HTR-8/SVneo (cell line): ENCODE measurements around the gene KRT2.

Experiments used
- DNase-seq: peaks from one replicate; pipeline ENCODE4 v3.0.0; 2011; ENCODE audit warnings: low spot score, mixed read lengths; ENCODE audit not compliant: insufficient read length
- FAIRE-seq: peaks from 2 replicates; lab custom pipeline; 2011; peaks lifted over from hg19 to GRCh38; lab: Jason Lieb, UNC

KRT2 gene

GRCh38 chr12:52605542-52605941 lies 46.5 kb downstream of the KRT2 start:
- DNase-seq: no peak
- no peak for FAIRE-seq

GRCh38 chr12:52604859-52605258 lies 47.2 kb downstream of the KRT2 start:
- no peak for FAIRE-seq
- DNase-seq: no peak

DNA sequence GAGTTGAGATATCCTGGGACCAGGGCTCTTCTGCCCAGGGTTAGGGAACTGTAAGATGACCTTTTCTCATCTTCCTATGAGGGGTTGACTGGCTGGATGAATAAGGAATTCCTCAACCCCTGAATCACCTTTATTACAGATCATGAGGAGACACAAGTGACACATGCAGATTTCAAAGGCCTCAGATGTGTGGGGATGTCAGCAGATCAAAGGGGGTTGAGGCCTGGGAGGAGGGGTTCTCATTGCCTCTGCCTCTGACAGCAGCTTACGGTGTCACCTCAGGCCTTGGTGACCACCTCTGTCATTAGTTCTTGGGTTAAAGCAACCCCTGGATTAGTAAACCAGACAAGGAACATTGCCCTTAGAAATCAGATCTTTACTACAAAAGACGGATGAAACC lies 48.7 kb downstream of the KRT2 start:
- FAIRE-seq (no peak), DNase-seq (no peak)

DNA sequence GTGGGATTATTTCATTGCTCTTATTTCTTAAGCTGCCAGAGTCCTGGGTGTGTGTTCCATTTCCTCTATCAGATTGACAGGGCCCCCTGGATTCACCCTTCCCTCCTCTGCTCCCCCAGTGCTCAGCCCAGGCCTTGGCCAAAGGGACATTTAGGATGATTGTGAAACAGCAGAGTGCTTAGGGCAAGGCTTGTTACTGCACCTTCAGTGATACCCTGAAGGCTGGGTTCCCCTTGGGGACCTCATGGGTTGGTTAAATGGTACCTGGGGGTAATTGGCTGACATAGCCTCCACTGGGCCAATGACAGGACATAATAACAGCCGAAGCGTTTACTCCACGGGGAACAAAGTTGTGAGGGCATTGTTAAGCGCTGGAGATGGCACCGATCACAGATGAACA lies 49.5 kb downstream of the KRT2 start:
- DNase-seq: no peak
- no peak for FAIRE-seq

- FAIRE-seq (no peak), DNase-seq (no peak)
Observed at GRCh38 chr12:52601671-52602070, 50.3 kb downstream of the KRT2 start.

DNA sequence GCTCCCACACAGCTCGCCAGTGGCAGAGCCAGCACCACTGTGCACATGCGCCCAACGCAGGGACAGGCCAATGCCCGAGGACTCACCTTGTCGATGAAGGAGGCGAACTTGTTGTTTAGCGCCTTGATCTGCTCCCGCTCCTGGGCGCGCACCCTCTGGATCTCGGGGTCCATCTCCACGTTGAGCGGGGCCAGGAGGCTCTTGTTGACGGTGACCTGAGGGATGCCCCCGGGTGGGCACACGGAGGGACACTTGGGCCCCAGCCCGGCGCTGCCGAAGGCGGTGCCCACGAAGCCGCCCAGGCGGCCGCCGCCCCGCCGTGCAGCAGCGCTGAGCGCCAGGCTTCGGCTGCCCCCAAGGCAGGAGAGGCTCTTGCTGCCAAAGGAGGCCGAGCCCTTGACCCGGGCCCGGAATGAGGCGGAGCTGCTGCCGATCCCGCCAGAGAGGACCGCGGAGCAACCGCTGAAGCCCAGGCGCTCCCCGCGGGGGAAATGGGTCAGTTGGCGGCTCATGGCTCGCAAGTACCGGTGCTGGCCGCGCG lies 51.0 kb downstream of the KRT2 start, which contains the start of gene KRT72:
TSS of gene KRT72 (minus strand) at position 523 of the 541 bp plus-strand sequence. CDS start at position 512, 11 bp downstream.
- DNase-seq (no peak), FAIRE-seq (no peak)

GRCh38 chr12:52600475-52600874 lies 51.5 kb downstream of the KRT2 start:
- no peak for DNase-seq
- FAIRE-seq: no peak

- DNase-seq (no peak), FAIRE-seq (no peak)
Observed at GRCh38 chr12:52600071-52600470, 51.9 kb downstream of the KRT2 start.

DNA sequence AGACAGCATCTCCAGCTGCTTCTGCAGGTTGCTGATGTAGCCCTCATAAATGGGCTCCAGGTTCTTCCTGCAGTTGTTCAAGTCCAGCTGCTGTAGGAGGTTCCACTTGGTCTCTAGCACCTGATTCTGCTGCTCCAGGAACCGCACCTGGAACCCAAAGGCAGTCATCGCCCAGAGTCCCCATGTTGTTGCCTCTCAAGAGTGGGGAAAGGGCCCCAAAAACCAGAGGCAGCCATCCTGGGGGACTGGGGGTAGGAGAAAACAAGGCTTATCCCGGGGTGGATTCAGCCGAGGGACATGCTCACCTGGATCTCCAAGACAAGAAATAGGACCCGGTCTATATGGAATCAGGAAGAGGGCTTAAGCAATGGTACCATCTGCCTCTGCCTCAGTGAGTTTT lies 53.0 kb downstream of the KRT2 start:
- DNase-seq (no peak), FAIRE-seq (no peak)
